NCI-H345 treated with DMSO at 0.1 percent for 48 hours (cell line): ENCODE measurements around the gene CTBP2.

Experiments
- DNase-seq: peaks from one replicate; lab custom pipeline; 2025; ENCODE audit not compliant: unreplicated experiment; lab: John Stamatoyannopoulos, UW

Gene CTBP2

DNA sequence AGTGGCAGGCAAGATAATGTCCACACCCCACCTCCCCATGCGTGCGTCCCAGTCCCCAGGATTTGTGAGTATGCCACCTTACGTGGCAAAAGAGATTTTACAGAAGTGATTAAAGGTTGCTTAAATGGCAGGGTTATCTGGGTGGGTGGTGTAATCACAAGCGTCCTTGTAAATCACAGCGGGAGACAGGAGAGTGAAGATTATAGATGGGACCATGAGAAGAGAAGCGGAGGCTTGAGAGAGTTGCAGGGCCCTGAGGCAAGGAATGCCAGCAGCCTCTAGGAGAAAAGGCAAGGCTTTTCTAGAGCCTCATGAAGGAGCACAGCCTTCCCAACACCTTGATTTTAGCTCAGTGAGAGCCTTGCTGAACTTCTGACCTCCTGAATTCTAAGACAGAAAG, 208.2 kb downstream of the CTBP2 start:
- no peak for DNase-seq

DNA sequence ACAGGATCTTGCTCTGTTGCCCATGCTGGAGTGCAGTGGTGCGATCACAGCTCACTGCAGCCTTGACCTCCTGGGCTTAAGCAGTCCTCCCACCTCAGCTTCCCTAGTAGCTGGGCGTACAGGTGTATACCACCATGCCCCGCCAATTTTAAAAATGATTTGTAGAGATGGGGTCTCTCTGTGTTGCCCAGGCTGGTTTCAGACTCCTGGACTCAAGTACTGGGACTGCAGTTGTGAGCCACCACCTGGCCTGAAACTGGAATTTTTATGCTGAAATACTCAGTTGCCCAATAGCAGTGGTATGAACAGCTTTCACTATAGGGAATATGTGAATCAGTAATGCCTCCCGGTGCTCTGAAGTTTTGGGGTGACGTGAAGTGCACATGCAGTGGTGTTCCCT, 210.8 kb downstream of the CTBP2 start:
- DNase-seq = no peak

DNA sequence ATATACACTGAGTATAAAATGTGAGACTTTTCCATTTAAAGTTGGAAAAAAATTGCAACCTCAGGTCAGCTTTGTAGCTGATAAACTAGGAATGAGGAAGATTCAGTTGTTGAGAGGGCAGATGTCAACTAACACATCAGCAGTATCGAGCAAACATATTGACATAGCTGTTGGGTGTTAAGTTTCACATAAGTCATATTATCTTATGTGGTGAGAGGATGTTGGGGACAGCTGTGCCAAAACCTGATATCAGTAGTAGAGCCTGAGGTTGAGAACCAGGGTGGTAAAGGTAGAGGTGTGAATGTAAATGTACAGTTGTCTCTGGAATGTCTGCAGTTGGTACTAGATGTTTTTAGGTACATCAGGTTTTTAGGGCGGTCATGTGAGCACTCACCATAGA, 213.4 kb downstream of the CTBP2 start:
- DNase-seq = peak; percentile 7

DNA sequence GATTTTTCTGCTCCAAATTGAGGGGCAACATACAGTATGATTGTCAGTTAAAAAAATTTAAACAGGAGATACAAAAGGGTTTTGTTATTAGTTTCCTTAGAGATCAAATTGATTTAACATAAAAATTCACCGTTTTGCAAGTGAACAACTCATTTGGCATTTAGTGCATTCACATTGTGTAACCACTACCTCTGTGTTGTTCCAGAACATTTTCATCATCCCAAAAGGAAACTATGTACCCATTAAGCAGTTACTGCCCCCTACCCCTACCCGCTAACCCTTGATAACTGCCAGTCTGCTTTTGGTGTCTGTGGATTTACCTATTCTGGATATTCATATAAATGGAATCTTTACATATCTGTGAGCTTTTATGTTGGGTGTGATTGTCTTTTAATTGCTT, 215.4 kb downstream of the CTBP2 start:
- DNase-seq = no peak

DNA sequence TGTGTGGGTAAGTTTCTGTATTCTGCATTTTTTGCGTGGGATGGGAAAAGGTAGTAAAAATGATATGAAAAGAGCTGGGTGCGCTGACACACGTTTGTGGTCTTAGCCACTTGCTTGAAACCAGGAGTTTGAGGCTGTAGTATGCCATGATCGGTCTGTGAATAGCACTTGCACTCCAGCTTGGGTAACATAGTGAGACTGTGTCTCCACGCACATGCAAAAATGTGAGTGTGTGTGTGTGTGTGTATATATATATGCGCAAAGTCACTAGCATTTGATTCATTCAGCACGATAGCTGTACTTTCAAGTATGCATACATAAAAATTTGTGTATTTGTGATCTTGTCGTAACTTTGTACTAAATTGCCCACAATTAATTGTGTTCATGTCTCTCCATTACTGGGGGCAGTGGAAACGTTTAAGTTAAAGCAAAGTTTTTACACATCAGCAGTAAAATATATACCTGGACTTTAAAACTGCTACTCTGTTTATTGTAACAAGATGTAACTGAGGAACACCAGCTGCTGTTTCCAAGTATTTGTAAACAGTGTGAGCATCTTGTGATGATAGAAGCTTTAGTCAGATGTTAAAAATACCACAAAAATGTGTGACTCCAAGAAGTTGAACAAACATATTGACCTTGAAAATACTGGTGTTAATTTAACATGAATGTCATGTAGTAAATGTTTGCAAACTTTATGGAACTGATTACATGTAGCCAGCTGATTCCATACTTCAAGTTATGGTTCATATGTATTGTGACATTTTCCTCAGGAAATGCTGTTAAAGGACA, 216.9 kb downstream of the CTBP2 start:
- no peak for DNase-seq

DNA sequence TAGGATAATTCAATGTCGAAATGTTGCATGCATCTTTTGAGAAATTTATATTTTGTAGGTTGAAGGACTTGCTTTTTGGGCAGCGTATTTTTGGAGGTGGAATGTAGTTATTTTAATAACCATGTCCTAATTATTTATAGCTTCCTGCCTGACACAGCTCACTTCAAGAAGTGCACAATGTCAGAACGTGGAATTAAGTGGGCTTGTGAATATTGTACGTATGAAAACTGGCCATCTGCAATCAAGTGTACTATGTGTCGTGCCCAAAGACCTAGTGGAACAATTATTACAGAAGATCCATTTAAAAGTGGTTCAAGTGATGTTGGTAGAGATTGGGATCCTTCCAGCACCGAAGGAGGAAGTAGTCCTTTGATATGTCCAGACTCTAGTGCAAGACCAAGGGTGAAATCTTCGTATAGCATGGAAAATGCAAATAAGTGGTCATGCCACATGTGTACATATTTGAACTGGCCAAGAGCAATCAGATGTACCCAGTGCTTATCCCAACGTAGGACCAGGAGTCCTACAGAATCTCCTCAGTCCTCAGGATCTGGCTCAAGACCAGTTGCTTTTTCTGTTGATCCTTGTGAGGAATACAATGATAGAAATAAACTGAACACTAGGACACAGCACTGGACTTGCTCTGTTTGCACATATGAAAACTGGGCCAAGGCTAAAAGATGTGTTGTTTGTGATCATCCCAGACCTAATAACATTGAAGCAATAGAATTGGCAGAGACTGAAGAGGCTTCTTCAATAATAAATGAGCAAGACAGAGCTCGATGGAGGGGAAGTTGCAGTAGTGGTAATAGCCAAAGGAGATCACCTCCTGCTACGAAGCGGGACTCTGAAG, 217.8 kb downstream of the CTBP2 start:
- no peak for DNase-seq

DNA sequence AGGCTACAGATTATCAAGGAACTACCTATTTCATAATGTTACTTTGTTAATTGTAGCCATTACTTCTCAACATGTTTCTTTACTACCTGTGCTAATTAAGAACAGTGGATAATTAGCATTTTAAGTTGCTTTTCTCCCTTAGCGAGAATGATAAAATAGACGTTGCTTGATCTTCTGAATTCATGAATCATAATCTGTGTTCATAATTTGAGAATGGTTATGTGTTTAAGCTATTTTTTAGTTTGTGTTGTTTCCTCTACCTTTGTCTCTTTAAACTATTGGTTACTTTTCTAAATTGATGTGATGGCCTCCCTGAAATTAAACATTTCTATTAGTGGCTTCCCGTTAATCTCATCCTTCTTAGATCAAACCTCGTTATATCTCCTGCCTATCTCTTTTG, 218.5 kb downstream of the CTBP2 start, which contains the start of gene ZRANB1:
Gene ZRANB1 (plus strand): TSS at position 301 of the 400 bp plus-strand sequence. CDS start 371 bp downstream, outside the sequence.
- no peak for DNase-seq

DNA sequence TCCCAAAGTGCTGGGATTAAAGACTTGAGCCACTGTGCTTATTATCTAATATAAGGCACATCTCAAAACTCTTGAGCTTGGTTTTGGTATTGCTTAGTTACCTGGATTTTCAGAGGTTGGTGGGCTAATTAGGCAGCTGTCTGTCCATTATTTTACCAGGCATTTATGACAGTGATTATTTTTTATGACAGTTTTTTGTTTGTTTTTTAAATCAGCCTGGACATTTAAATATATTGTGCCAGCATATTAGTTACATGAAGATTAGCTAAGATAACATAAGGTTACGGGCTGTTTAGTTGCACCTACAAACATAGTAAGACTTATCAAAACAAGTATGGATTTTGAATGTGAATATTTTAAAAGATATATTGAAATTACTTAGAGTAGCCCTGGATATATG, 221.1 kb downstream of the CTBP2 start:
- no peak for DNase-seq

DNA sequence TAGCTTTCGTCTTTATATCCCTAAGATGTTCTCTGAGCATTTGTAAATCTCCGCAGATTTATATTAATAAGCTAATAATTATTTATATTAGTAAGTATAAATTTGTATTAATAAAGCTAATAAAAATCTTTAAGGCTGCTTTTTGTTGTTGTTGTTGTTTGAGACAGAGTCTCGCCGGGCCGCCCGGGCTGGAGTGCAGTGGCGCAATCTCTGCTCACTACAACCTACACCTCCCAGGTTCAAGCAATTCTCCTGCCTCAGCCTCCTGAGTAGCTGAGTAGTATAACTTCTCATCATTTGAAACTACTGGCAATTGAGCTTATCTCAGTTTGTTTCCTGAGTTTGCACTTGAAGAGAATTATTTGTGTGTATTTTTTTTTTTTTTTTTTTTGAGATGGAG, 223.6 kb downstream of the CTBP2 start:
- DNase-seq = no peak

DNA sequence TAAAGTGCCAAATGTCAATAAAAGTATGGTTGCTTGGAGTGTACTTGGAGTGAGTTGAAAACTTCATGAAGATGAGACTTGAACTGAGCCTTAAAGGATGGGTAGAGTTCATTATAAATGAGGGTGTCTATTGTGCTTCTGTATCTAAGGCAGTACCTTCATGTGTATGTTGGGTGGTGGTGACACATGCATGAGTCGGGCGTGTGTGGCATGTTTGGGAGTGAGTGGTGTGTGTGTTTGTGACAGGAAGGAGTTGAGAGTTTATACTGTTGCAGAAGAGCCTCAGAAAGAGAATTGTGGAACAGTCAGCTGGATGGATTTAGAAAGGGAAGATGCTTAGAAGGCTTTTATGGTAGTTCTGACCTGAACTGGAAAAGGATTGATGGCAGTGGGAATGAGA, 224.4 kb downstream of the CTBP2 start:
- no peak for DNase-seq
